Measurements from ENCODE around the gene TMED9. TPM values are rescaled to one million over a fixed set of nuclear protein-coding genes. Genes with fewer than 3 reads are reported as not detected.

Gene TMED9
- total and polyA plus RNA-seq, 10 of the 15 experiments (the other 5 are each of a cell fraction or from before 2014, with no cell fraction given), result 35.7 to 144 (median 105) TPM

DNA sequence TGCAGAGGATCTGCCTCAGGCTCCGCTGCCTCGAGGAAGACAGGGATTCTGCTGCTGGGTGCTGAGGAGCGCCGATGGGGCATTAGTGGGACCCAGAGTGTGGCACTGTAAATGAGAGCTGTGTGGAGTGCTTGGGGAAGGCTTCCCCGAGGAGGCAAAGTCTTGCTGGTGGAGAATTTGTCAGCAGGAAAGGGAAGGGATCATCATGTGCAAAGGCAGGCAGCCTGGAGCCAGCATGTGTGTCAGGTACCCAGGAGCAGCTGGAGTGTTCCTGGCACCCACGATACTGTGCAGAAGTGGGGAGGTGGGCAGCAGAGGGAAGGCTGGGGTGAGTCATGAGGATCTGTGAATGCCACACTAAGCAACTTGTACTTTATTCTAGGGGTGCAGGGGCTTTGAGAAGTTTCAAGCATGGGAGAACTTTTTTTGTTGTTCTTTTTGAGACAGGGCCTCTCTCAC is 20.2 kb downstream of the TMED9 start (continued):
- TF ChIP-seq, protein P1, sequence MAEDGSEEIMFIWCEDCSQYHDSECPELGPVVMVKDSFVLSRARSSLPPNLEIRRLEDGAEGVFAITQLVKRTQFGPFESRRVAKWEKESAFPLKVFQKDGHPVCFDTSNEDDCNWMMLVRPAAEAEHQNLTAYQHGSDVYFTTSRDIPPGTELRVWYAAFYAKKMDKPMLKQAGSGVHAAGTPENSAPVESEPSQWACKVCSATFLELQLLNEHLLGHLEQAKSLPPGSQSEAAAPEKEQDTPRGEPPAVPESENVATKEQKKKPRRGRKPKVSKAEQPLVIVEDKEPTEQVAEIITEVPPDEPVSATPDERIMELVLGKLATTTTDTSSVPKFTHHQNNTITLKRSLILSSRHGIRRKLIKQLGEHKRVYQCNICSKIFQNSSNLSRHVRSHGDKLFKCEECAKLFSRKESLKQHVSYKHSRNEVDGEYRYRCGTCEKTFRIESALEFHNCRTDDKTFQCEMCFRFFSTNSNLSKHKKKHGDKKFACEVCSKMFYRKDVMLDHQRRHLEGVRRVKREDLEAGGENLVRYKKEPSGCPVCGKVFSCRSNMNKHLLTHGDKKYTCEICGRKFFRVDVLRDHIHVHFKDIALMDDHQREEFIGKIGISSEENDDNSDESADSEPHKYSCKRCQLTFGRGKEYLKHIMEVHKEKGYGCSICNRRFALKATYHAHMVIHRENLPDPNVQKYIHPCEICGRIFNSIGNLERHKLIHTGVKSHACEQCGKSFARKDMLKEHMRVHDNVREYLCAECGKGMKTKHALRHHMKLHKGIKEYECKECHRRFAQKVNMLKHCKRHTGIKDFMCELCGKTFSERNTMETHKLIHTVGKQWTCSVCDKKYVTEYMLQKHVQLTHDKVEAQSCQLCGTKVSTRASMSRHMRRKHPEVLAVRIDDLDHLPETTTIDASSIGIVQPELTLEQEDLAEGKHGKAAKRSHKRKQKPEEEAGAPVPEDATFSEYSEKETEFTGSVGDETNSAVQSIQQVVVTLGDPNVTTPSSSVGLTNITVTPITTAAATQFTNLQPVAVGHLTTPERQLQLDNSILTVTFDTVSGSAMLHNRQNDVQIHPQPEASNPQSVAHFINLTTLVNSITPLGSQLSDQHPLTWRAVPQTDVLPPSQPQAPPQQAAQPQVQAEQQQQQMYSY (CRISPR knock-in tag; IDR thresholded peaks at IDR 0.05), result no peak
- TF ChIP-seq RELA (IDR thresholded peaks at IDR 0.05; ENCODE audit: borderline replicate concordance, partially characterized antibody), result no peak
- TF ChIP-seq ASH2L (IDR thresholded peaks at IDR 0.05; ENCODE audit: borderline replicate concordance, low read depth), result no peak

DNA sequence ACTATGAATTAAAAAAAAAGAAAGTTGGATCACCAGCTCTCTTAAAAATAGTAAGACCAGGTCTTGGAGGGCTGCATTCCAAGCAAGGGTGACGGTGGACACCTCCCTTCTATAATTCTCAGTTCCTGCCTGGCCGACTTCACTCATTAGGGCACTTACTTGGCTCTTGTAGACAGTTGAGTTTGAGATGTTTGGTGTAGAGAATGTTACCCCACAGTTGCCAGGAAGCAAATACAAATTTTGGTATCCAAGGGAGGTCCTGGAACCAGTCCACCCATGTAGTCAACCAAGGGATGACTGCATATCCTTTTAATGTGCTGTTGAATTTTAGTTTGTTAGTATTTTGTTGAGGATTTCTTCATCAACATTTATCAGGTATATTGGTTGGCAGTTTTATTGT is 28.6 kb downstream of the TMED9 start:
- H3K79me2 ChIP-seq (ENCODE audit: control insufficient read depth, insufficient read depth, low read length), result no peaks in the 10 kb centered on the region
- H3K36me3 ChIP-seq (ENCODE audit: control insufficient read depth in 2 of 2, insufficient read depth in 2 of 2, low read length in 1 of 2), result peaks cover 1 to 2% of the 10 kb centered on the region in 2 experiments; a peak in 2 of 4 replicates
- WGBS (ENCODE audit: insufficient coverage, insufficient replicate concordance, low lambda C conversion rate, missing lambda C conversion rate), result 87% methylated on average over 2 of the region's 2 CpGs
- no peak overlapping the region for H3K27ac ChIP-seq (ENCODE audit: control insufficient read depth, insufficient read depth)
- no peaks in the 10 kb centered on the region for H3K4me1 ChIP-seq (ENCODE audit: control insufficient read depth, insufficient read depth, low read length)
- no peaks in the 10 kb centered on the region for H3K27me3 ChIP-seq (replicated peaks in 1 of 2; ENCODE audit: control insufficient read depth in 2 of 2, insufficient read depth in 2 of 2, low read length in 1 of 2)
- no peak overlapping the region for H2AFZ ChIP-seq (ENCODE audit: control insufficient read depth, low read depth, low read length)
- no peak for FAIRE-seq
- no peaks in the 10 kb centered on the region for H4K20me1 ChIP-seq (ENCODE audit: control insufficient read depth, insufficient read depth)
- ChIA-PET POLR2A (no interaction called here), SMC1A (ENCODE audit: uncharacterized antibody, unreplicated experiment) (no interaction called here), CTCF (no interaction called here), RAD21 (ENCODE audit: unreplicated experiment) (no interaction called here)
- TF ChIP-seq TCF3 (IDR thresholded peaks at IDR 0.05; ENCODE audit: borderline replicate concordance, insufficient read depth, low read depth, low read length), result no peak
- no peak for TF ChIP-seq ZBED1 (IDR thresholded peaks at IDR 0.05; ENCODE audit: borderline replicate concordance)
- TF ChIP-seq, protein P2, sequence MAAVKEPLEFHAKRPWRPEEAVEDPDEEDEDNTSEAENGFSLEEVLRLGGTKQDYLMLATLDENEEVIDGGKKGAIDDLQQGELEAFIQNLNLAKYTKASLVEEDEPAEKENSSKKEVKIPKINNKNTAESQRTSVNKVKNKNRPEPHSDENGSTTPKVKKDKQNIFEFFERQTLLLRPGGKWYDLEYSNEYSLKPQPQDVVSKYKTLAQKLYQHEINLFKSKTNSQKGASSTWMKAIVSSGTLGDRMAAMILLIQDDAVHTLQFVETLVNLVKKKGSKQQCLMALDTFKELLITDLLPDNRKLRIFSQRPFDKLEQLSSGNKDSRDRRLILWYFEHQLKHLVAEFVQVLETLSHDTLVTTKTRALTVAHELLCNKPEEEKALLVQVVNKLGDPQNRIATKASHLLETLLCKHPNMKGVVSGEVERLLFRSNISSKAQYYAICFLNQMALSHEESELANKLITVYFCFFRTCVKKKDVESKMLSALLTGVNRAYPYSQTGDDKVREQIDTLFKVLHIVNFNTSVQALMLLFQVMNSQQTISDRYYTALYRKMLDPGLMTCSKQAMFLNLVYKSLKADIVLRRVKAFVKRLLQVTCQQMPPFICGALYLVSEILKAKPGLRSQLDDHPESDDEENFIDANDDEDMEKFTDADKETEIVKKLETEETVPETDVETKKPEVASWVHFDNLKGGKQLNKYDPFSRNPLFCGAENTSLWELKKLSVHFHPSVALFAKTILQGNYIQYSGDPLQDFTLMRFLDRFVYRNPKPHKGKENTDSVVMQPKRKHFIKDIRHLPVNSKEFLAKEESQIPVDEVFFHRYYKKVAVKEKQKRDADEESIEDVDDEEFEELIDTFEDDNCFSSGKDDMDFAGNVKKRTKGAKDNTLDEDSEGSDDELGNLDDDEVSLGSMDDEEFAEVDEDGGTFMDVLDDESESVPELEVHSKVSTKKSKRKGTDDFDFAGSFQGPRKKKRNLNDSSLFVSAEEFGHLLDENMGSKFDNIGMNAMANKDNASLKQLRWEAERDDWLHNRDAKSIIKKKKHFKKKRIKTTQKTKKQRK (IDR thresholded peaks at IDR 0.05; ENCODE audit: low read depth, low read length), result no peak
- TF ChIP-seq POU2F2 (IDR thresholded peaks at IDR 0.05; ENCODE audit: borderline replicate concordance, low read depth, low read length), result no peak
- no peak for TF ChIP-seq JUNB (IDR thresholded peaks at IDR 0.05)
- no peak for TF ChIP-seq IKZF1 (conservative IDR thresholded peaks at IDR 0.05)
- TF ChIP-seq PML (IDR thresholded peaks at IDR 0.05; ENCODE audit: low read length), result no peak
- TF ChIP-seq TARDBP (IDR thresholded peaks at IDR 0.05; ENCODE audit: borderline replicate concordance), result no peak
- TF ChIP-seq, protein P3, sequence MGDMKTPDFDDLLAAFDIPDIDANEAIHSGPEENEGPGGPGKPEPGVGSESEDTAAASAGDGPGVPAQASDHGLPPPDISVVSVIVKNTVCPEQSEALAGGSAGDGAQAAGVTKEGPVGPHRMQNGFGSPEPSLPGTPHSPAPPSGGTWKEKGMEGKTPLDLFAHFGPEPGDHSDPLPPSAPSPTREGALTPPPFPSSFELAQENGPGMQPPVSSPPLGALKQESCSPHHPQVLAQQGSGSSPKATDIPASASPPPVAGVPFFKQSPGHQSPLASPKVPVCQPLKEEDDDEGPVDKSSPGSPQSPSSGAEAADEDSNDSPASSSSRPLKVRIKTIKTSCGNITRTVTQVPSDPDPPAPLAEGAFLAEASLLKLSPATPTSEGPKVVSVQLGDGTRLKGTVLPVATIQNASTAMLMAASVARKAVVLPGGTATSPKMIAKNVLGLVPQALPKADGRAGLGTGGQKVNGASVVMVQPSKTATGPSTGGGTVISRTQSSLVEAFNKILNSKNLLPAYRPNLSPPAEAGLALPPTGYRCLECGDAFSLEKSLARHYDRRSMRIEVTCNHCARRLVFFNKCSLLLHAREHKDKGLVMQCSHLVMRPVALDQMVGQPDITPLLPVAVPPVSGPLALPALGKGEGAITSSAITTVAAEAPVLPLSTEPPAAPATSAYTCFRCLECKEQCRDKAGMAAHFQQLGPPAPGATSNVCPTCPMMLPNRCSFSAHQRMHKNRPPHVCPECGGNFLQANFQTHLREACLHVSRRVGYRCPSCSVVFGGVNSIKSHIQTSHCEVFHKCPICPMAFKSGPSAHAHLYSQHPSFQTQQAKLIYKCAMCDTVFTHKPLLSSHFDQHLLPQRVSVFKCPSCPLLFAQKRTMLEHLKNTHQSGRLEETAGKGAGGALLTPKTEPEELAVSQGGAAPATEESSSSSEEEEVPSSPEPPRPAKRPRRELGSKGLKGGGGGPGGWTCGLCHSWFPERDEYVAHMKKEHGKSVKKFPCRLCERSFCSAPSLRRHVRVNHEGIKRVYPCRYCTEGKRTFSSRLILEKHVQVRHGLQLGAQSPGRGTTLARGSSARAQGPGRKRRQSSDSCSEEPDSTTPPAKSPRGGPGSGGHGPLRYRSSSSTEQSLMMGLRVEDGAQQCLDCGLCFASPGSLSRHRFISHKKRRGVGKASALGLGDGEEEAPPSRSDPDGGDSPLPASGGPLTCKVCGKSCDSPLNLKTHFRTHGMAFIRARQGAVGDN (IDR thresholded peaks at IDR 0.05), result no peak
- H3K9me3 ChIP-seq (replicated peaks; ENCODE audit: control insufficient read depth, insufficient read depth, low read length), result no peaks in the 10 kb centered on the region
- intact Hi-C loops (cut with micrococcal nuclease; ENCODE audit: unreplicated experiment) (no loop called here), in situ Hi-C loops (cut with MboI) (loop anchor here (25.0 kb wide), 1 partner anchor 1583 kb away; no protein-coding TSS in a partner anchor)
- no peak for DNase-seq (ENCODE audit: low read depth, low spot score)
- no peak overlapping the region for H3K4me3 ChIP-seq
- H3K4me2 ChIP-seq (ENCODE audit: control insufficient read depth, insufficient read depth), result no peak overlapping the region
- no peak overlapping the region for H3K9ac ChIP-seq (ENCODE audit: control insufficient read depth, insufficient read depth, low read length)
- no peak for ATAC-seq
- no TSS peak for BruUV-seq (replicated peaks)
